Epidermal melanocyte (primary cell): ENCODE data around the gene EYA2.

ENCODE experiments used
- DNase-seq: peaks from one replicate; pipeline ENCODE4 v3.0.0; 2011; ENCODE audit warnings: low spot score; ENCODE audit not compliant: insufficient read length

The EYA2 gene

DNA sequence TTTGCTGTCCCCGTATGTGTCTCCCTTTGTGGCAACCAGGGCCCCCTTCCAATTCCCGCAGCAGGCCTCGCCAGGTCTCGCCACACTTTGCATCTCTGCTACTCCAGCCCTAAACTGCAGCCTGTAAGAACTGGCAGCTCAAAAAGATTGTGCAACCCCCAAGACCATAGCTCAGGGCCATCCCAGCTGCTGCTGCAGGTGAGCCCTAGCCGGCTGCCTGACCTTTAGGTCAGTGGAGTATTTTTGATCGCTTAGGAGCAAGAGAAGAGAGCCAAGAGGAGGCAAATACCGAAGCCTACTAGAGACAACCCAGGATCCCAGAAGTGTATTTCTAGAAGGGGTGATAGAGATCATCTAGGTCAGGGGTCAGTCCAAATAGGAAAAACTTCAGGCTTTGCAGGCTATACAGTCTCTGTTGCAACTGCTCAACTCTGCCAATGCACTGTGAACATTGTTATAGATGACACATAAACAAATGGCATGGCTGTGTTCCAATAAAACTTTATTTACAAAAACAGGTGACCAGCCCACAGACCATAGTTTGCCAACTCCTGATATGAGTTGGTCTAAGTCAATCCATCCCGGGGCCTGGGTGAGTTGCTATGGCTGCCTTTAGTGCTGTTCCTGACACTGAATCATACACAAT lies 138.4 kb downstream of the EYA2 start:
- no peak for DNase-seq

DNA sequence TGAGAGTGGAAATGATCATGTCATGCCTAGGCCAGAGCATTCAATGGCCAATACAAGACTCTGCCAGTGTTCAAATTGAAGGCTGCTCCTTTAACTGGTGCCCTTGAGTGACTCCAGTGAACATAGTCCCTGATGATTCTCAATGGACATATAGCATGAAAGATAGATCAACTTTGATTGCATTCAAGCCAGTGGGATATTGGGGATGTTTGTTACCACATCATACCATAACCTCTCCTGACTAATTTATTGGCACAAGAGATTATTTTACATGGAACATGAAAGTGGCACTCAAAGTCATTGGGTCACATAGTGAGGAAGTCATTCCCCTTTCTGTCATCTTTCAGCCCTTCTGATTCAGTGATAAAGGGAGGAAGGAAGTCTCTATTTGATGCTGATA lies 139.0 kb downstream of the EYA2 start:
- no peak for DNase-seq

DNA sequence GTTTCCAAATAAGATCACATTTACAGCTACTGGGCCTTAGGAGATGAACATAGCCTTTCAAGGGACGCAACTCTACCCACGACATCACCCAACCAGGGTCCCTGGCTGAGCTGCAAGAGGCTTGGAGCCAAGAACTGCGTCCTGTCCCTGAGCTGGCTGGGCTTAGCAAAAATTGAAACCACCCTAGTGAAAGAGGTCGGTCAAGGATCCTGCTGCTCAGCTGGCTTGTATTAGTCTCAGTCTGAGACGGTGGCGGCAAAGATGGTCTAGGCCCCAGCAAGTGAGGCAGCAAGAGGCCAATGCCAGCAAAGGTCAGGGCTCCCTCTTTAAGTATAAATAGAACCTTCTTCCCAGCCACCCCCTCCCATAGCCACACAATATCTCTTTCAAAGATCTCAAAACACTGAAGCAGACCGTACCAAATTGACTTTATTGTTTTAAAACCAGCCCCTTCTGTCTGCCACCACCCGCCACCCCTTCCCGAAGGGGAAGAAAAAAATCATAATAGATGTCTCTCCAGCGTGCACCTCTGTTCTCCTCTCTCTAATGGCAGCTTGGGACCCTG lies 140.5 kb downstream of the EYA2 start:
- no peak for DNase-seq

DNA sequence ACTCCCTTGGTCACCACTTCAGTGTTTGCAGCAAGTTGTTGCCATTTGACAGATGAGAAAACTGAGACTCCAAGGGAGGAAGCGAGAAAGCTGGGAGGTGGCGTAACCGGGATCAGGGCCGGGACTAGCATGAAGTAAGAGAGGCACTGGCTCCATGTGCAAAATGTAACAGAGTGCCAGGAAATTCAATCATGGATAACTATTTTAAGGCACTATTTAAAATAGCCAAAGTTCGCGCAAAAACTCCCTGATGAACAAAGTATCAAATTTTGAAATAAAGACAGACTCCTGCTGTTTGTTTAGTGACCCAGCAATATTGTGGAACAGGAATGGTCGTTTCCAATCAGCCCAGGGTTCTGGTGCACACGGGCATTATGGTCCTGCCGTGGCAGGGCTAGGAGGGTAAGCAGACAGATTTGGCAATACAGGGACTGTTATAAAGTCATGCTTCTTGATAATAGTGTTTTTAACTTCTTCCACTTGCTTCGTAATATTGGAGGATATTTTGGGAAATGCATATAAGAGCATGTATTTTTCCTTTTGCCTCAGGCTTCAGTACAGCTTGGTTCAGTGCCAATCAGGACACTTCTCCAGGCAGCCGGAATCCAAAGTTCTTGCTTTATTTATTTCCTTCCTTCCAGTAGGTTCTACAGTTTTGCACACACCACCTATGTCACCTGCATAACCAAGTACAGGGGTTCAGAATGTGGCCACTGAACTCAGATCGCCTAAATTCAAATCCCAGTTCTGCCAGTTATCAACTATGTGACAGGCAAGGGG lies 141.6 kb downstream of the EYA2 start:
- no peak for DNase-seq

DNA sequence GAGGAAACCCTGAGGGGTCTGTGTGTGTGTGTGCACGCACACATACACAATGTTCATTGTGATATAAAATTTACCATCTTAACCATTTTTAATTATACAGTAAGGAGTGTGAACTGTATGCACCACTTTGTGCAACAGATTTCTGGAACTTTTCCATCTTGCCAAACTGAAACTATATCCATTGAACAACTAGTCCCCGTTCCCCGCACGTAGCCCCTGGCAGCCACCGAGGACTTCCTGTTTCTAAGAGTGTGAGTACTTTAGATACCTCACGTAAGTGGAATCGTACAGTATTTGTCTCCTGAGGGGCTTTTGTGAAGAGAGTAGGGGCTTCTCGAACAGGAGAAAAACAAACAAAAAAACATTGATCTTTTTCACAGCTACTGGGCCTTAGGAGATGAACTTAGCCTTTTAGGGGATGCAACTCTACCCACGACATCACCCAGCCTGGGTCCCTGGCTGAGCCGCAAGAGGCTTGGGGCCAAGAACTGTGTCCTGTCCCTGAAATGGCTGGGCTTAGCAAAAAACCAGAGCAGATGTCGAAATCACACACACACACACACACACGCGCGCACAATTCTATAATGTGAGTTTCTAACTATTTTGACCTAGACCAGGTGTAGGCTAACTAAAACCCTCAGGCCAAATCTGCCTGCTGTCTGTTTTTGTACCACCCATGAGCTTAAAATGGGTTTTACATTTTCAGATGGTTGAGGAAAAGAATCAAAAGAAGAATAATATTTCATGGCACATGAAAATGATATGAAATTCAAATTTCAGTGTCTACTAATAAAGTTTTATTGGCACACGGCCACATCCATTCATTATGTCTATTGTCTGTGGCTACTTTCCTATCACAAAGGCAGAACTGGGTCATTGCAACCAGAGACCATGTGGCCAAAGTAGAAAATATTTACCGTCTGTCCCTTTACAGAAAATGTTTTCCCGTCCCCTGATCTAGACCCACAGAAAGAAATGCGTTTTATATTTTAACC lies 144.2 kb downstream of the EYA2 start:
- no peak for DNase-seq

DNA sequence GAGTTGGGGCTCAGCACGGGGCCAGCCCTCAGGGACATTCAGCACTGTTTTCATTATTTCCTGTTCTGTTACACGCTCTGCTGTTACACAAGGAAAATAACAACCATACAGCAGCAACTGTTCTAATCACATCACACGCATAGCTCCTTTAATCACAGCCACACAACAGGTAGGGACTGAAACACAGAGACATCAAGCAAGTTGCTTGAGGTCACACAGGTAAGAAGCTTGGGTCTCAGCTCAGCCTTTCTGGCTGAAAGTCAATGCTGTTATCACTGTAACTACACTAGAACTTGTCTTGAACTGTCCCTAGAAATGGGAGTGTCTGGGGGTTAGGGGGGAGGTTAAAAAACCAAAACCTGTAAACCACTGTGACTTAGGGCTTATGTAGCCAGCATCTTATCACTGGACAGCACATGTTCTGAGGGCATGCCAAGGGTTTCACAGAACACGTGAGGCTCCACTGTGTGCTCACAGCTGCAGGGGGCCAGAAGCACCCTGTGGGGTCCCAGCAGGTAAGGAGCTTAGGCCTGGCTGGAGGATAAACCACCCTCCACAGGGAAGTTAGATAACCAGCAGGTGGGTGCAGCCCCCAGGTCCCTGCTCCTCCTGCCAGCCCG lies 146.0 kb downstream of the EYA2 start:
- no peak for DNase-seq

DNA sequence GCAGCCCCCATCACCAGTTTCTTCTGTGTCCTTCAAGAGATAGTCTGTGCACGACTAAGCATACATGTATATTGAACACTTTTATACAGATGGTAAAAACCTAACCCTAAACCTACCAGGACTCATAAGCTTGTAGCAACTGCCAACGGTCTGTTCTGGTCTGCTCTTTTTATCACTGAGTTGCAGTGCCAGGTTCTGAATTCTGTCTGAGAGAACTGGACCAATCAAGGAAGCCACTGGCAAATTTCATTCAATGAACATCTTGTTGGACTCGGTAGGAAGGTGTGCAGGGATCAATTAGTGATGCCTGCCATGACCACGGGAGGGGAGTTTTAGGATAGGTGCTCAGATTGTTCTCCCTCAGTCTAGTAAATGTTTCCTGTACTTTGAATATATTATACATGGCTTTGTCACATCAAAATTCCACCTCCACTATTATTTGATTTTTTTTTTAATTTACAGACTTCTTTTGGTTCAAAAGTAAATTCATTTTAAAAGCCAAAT lies 146.8 kb downstream of the EYA2 start:
- DNase-seq = no peak

DNA sequence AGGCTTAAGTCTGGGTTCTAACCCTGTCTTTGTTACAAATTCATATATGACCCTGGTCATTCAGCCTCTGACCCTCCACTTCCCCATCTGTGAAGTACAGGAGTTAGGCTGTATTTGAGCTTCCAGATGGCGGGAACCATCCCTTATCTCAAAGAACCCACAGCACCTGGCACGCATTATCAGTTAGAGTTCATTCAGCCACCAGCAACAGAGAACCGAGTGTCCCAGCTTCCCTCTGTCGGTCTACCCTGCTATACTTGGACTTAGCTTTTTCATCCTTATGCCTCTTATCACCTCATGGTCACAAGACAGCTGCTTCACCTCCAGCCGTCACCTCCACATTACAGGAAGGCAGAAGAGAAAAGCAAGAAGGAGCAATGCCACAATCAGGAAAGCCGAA lies 147.8 kb downstream of the EYA2 start:
- no peak for DNase-seq

DNA sequence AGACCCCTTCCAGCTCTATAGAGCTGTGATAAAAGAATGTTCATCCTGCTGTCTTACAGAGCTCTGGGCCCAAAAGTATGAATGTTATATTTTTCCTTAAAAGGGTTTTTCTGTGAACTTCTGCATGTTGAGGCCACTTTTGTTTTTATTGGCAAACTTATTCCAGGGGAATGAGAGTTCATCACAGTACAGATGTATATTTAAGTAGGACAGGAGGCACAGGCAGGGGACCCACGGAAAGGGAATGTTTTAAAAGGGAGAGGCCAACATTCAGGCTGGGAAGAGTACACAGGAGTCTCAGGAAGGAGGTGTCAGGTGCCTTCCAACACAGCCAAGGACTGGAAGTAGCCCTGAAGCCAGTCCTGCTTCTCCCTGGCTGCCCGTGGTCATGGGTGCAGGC lies 148.4 kb downstream of the EYA2 start:
- DNase-seq = no peak

DNA sequence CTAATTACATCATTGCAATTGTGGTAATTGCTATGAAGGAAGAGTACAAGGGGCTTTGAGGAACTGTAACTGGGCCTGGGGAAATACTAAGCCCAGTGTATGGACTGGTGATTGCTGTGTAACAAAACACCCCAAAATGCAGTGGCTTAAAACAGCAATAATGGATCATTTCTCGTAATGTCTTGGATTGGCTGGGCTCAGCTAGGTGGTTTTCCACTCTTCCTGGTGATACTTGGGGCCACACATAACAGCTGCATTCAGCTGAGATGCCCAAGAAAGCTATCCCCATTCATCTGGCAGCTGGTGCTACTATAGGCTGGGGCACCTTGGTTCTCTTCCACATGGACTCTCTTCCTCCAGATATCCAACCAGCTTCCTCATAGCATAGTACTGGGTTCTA lies 150.3 kb downstream of the EYA2 start:
- DNase-seq = no peak

DNA sequence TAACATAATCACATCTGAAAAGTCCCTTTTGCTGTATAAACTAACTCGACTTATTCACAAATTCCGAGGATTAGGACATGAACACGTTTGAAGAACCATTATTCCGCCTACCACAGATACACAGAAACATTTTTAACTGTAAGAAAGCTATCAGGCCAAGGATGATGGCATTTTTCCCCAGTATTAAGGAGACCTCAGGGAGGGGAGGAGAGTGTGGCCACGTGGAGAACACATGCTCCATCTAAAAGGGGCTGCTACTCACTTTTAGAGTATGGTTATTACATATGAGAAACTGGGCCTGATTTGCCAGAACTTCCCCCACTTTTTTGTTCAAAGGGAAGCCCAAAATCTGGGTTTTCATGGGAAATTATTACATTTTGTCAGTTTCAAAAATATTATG lies 153.4 kb downstream of the EYA2 start:
- no peak for DNase-seq

DNA sequence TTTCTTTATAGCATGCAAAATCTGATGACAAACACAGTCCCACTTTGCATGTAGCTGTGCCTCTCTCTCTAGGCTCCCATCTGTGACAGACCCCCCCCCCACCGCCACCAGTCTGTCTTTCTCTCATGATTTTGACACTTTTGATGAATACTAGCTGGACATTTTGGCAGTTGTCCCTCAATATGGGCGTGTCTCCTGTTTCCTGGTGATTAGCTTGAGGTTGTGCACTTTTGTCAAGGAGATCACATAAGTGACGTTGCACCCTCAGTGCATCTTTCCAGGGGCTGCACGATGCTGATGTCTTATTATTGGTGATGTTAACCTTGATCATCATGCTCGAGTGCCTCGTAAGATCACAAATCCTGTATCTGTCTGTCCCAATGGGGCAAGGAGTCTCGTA lies 155.1 kb downstream of the EYA2 start:
- no peak for DNase-seq

DNA sequence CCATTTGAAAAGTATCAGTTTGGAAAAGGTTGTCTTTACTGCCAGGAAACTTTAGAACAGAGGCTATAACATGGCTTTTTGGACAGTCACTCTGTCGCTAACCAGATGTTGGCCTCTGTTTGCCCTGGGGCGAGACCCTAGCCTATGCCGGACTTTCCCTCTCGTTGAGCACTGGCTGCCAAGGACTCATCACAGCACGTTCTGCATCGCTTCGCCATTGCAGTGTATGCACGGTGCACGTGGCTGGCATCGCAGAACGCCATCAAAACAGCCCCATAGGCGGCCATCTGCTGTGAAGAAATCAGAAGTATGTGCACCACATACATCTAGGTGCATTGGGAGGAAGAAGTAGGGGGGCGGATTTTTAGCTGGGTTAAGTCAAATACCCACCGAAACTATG lies 156.4 kb downstream of the EYA2 start:
- no peak for DNase-seq

DNA sequence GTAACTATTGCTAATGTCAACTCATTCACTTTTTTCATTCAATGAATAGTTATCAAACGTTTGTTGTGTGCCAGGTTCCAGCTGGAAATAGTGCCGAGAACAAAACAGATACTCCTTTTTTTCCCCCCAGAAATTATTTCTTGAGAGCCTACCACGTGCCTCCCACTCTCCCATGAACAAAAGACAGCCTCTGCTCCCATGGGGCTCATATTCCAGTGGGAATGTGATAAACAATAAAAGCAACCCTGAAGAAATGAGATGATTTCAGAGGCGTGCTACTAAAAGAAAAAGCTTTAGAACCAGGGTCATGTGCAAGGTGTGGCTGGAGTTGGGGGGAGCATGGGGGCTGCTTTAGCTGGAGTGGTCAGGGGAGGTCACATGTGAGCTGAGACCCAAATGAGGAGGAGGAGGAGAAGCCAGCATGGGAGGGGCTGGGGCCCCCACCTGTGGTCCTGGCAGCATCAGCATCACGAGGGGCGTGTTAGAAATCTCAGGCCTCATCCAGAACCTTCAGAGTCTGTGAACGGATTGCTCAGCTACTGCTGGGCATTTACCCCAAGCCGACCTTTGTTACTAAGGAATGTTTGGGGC lies 157.4 kb downstream of the EYA2 start:
- DNase-seq = no peak

DNA sequence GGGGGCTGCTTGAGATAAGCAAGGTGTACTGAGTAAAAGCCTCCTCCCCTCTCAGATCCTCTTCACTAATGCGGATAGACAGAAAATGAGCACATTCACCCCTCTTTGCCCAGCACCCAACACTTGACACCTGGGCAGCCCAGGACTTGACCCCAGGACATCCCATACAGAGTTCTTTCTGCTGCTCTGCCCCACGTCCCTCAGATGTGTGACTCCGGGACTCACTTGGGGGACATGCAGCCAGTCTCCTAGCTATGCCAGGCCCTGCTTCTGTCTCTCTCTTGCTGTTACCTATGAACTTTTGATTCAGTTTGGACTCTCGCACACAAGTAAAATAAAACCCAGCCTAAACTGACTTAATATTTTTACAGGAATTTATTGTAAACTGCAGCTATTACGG lies 159.9 kb downstream of the EYA2 start:
- no peak for DNase-seq

DNA sequence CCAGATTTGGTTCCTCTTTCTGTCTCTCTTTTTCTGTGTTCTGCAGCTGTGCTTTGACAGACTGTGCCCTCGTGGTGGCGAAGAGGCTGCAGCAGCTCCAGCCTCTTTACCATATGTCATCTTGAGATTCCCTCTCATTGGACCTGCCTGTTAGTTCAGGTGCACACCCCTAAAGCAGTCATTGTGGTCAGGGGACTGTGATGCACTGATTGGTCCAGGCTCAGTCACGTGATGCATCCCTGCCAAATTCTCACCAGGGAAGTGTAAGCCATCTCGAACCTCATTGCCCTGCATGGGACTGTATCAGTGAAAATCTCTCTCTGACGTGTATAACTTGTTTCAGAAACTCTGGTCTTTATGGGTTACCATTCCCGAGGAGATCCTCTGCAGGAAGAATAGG lies 160.3 kb downstream of the EYA2 start:
- no peak for DNase-seq

DNA sequence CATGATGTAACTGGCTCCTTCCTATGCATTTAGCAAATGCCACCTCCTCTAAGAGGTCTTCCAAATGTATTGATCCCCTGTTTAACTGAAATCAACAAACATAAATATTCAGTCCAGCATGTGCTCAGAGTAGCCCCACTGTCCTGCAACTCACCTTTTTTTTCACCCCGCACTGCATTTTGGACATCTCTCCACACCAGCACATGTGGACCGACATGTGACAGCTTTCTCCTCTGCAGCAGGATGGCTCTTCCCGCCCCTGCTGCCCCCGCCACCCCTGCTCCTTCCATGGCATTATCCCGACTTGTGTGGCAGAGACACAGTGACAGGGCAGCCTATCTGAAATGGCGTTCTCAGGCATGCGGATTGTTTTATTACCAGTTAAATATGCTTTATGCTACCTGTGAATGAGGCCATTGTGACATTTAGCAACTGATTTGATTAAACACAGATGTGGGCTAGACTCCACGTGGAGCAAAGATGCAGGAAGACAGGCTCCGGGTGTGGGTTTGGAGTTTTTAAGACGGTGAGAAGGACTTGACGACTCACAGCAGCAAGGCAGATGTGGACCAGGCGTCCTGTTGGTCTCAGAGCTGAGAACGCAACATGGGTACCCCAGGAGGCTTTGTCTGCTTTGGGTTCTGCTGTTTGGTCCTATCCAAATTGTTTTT lies 161.2 kb downstream of the EYA2 start:
- DNase-seq = peak; percentile 27

DNA sequence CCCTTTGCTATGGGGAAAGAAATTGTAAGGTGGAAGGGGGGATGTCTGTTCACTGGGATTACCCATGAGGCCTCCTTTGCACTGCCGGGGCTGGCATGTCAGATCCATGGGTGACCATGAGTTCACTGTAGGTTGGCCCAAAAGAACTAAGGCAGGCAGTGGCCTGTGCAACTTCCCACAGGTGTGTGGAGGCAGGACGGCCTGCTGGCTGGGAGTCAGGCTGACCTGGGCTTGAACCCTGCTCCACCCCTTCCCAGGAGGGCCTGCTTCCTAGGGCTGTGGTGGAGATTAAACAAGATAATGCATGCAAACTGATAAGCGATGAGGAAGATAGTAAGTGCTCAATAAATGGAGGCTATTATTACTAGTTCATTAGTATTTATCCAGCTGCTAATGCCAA lies 163.0 kb downstream of the EYA2 start:
- DNase-seq = no peak

DNA sequence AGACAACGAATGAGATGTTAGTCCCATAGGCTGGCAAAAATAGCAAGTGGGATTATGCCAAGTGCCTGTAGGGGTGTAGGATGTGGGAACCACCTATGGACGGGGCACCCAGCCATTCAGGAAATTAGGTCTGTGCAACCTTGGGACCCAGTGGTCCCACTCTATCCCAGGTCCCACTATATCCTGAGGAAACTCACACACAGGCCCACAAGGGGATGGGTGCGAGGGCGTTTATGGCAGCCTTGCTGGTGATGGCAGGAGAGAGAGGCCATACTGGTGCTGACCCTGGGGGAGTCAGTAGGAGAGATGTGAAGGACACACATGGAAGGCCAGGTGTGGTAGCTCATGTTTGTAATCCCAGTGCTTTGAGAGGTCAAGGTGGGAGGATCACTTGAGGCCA lies 163.6 kb downstream of the EYA2 start:
- no peak for DNase-seq

DNA sequence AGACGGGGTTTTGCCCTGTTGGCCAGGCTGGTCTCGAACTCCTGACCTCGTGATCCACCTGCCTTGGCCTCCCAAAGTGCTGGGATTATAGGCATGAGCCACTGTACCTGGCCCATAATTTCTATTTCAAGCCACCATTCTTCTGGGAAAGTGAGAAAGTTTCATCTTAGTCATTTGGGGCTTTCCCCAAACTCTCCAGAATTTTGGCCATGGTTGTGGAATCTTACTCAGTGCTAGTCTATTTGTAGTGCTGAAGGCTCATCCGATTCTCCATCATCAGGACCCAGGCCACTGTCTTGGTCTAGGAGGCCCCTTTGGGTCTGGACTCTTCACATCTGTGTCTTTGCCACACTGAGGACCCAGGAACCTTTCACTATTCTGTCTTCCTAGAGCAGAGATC lies 164.9 kb downstream of the EYA2 start:
- no peak for DNase-seq
